Right lobe of liver (tissue), 6 donors: ENCODE data around the gene CRB1. TPM values are rescaled to one million over a fixed set of nuclear protein-coding genes. Genes with fewer than 3 reads are reported as not detected.

Experiments used
- ATAC-seq, 4 donors: fragments of 200-7000 bp; cut with Tn5 transposase; one replicate each; pipeline ENCODE4 v1.9.1; 2020; ENCODE audit warnings: mild to moderate bottlenecking in 4 of 4, moderate library complexity in 4 of 4
- DNase-seq, 3 donors: peaks; one replicate each; pipeline ENCODE4 v3.0.0-alpha.2; 2020
- H3K27ac ChIP-seq, 3 donors: fragments of 200-600 bp; one replicate each; pipeline ENCODE4 v1.8.0; 2022
- H3K27me3 ChIP-seq, 2 donors: fragments of 200-600 bp; one replicate each; pipeline ENCODE4 v1.8.0; 2022
- H3K36me3 ChIP-seq, 4 donors: fragments of 200-600 bp; sonication (generic) in 1 of 4; one replicate each; pipeline versions ENCODE4 v1.5.1 to v1.8.0; 2017 to 2022; ENCODE audit warnings: control low read depth in 1 of 4
- H3K4me1 ChIP-seq, 4 donors: fragments of 200-600 bp; sonication (generic) in 1 of 4; one replicate each; pipeline versions ENCODE4 v1.5.1 to v1.8.0; 2017 to 2022; ENCODE audit warnings: control low read depth in 1 of 4
- H3K4me3 ChIP-seq, 3 donors: fragments of 200-600 bp; one replicate each; pipeline ENCODE4 v1.8.0; 2022
- H3K9me3 ChIP-seq, 4 donors: fragments of 200-600 bp; sonication (generic) in 1 of 4; one replicate each; pipeline versions ENCODE4 v1.5.1 to v1.8.0; 2017 to 2022; ENCODE audit warnings: control low read depth in 1 of 4
- POLR2A ChIP-seq: fragments of 450-650 bp; IDR thresholded peaks from one replicate; pipeline ENCODE4 v1.6.1; 2017; ENCODE audit warnings: antibody characterized with exemption, mild to moderate bottlenecking
- WGBS: methylation state at CpG from one replicate; pipeline ENCODE4 v1.1.6; 2018; ENCODE audit warnings: low coverage, low lambda C conversion rate; ENCODE audit not compliant: insufficient coverage; ENCODE audit errors: missing lambda C conversion rate; 5-methylcytosine and 5-hydroxymethylcytosine counted together
- intact Hi-C, 2 donors: fragments of 100-400 bp; cut with DNase I; formaldehyde crosslinking; loops; one replicate each; pipeline versions ENCODE4 v1.11.2 to v1.14.1; 2022
- total RNA-seq, 6 experiments: library from RNA; depleted of rRNA in 2 of 6; stranded (reverse); fragments of >200 nt in 2 of 6; fragmentation: NEBNext Ultra II Directional in 3 of 6; extraction: Animal tissue kit (Norgen Biotek cat#: 25700) in 3 of 6; gene quantifications; one replicate each; pipeline versions ENCODE4 v1.1.0 to v1.2.4, GENCODE V29; 2016 to 2023
- TF ChIP-seq, protein P1 (sequence below), 4 donors: fragments of 200-600 bp in 3 of 4; fragments of 450-650 bp in 1 of 4; IDR thresholded peaks; one replicate each; pipeline versions ENCODE4 v1.5.1 to v1.8.0; 2016 to 2022; ENCODE audit warnings: antibody characterized with exemption in 4 of 4, mild to moderate bottlenecking in 2 of 4
- donor health status: DM: no; HTN: yes; CAD: no.
- donor health status: DM: no; HTN: no; CAD: no.
- donor health status: DM: no; HTN: no; CAD: no.
- donor health status: DM: no; HTN: yes; CAD: no.
- donor health status: DM: no; HTN: yes; CAD: no.

Gene CRB1
- total RNA-seq, 6 experiments from 2014 or later = 0.29 TPM; not detected in 5

DNA sequence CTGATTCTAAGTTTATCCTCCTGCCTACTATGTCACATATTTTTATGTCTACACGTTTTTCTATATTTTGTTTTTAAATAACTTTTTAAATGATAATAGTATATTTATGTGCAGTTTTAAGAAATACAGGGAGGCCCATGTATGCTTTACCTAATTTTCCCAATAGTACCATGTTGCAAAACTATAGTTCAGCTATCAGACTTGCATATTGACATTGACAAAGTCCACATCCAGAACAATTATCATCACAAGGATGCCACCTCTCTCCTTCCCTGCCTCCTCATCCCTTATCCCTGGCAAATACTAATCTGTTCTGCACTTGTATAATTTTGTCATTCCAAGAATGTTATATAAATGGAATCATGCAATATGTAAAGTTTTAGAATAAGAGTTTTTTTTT is 90.9 kb downstream of the CRB1 start:
- intact Hi-C loops = no loop called here
- 27% methylated on average over 1 of the region's 1 CpG for WGBS
- Histone ChIP-seq H3K4me1 (peaks cover 0 to 3% (median 0%) of the 10 kb centered on the region in 4 donors), H3K36me3 (no peaks in the 10 kb centered on the region), H3K27ac (no peak overlapping the region), H3K27me3 (no peaks in the 10 kb centered on the region), H3K9me3 (no peaks in the 10 kb centered on the region), H3K4me3 (no peak overlapping the region)
- no peak for DNase-seq
- ATAC-seq = peak in 2 of 4 donors; percentile 40 to 55
- TF ChIP-seq, protein P1, sequence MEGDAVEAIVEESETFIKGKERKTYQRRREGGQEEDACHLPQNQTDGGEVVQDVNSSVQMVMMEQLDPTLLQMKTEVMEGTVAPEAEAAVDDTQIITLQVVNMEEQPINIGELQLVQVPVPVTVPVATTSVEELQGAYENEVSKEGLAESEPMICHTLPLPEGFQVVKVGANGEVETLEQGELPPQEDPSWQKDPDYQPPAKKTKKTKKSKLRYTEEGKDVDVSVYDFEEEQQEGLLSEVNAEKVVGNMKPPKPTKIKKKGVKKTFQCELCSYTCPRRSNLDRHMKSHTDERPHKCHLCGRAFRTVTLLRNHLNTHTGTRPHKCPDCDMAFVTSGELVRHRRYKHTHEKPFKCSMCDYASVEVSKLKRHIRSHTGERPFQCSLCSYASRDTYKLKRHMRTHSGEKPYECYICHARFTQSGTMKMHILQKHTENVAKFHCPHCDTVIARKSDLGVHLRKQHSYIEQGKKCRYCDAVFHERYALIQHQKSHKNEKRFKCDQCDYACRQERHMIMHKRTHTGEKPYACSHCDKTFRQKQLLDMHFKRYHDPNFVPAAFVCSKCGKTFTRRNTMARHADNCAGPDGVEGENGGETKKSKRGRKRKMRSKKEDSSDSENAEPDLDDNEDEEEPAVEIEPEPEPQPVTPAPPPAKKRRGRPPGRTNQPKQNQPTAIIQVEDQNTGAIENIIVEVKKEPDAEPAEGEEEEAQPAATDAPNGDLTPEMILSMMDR (IDR thresholded peaks at IDR 0.05) = no peak
- no peak for TF ChIP-seq POLR2A

DNA sequence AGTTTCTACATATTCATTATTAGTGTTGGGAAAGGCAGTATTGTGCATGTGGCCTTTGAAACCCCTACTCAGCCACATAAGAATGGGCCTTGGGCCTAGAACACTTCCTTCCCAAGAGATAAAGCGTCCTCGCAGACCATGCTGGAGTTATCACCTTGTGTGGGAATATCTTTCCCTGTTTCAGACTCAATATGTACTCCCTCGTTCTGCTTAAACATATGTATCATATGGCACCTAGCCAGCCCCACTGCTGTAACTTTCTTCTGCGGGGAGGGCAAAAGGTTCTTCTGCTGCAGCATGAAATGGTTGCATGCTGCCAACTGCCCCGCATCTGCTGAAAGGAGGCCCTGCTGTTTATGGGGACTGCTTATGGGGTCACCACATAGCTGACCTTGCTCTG is 92.0 kb downstream of the CRB1 start:
- DNase-seq (no peak), ATAC-seq (peak in 2 of 4 donors; percentile 49 to 62)
- Histone ChIP-seq H3K9me3 (no peaks in the 10 kb centered on the region), H3K4me1 (peaks cover 0 to 3% (median 0%) of the 10 kb centered on the region in 4 donors), H3K4me3 (no peak overlapping the region), H3K36me3 (no peaks in the 10 kb centered on the region), H3K27ac (no peak overlapping the region), H3K27me3 (no peaks in the 10 kb centered on the region)
- WGBS = 48% methylated on average over 5 of the region's 5 CpGs
- TF ChIP-seq POLR2A = no peak
- intact Hi-C loops = no loop called here

DNA sequence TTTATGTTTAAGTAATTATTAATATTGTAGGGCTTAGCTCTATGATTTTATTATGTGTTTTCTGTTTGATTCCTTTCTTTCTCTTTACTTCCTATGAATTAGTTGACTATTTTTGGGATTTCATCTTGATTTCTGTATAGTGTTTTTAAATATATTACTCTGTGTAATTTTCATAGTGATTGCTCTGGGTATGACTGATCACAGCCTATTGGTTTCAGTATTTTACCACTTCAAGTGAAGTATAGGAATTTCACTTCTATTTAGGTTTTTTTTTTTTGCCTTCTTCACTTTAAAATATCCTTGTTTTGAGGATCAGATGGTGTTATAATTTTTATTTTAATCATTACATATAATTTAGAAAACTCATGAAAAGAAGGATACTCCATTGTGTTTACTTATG is 94.8 kb downstream of the CRB1 start:
- Histone ChIP-seq H3K9me3 (no peaks in the 10 kb centered on the region), H3K27ac (no peak overlapping the region), H3K4me1 (no peaks in the 10 kb centered on the region), H3K4me3 (no peak overlapping the region), H3K36me3 (no peaks in the 10 kb centered on the region), H3K27me3 (no peaks in the 10 kb centered on the region)
- TF ChIP-seq, protein P1 (IDR thresholded peaks at IDR 0.05) = no peak
- TF ChIP-seq POLR2A = no peak
- ATAC-seq (no peak), DNase-seq (no peak)
- intact Hi-C loops = no loop called here

DNA sequence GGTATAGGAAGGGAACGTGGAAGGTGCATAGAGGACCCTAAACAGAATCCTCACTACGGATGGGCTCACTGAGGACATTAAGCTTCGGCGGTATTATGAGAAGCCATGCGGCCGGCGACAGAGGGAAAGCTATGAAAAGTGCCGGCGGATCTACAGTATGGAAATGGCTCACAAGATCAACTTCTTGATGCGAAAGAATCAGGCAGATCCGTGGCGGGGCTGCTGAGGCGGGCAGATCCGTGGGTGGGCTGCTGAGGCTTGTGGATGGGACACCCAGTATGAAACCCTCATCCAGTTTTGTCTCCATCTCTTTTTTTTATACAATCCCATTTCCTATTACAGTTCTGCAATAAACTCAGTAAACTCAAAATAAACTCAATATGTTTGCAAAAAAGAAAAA is 95.8 kb downstream of the CRB1 start:
- TF ChIP-seq POLR2A = no peak
- TF ChIP-seq, protein P1 (IDR thresholded peaks at IDR 0.05) = no peak
- no peaks in the 10 kb centered on the region for H3K4me1 ChIP-seq
- 87% methylated on average over 9 of the region's 14 CpGs for WGBS

DNA sequence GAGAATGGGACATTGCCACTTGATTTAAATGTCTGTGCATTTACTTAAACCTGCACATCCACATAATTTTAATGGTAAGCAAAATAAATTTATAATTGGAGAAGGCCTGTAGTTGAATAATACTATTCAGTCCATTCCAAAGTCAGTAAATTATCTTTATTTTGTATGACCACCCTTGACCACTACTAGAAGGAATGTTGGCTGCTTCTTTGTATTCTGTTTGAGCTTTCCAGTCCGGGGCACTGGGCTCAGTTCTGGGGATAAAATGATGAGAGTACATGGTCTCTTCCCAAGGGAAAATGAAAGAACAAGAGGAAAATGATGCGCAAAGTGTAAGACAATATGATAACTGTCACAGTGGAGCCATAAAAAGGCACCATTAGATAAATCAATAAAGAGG is 98.9 kb downstream of the CRB1 start:
- Histone ChIP-seq H3K4me3 (no peak overlapping the region), H3K27ac (no peak overlapping the region), H3K27me3 (no peaks in the 10 kb centered on the region), H3K4me1 (no peaks in the 10 kb centered on the region), H3K9me3 (no peaks in the 10 kb centered on the region), H3K36me3 (no peaks in the 10 kb centered on the region)
- WGBS = 95% methylated on average over 2 of the region's 2 CpGs
- DNase-seq (no peak), ATAC-seq (no peak)
- TF ChIP-seq, protein P1 (IDR thresholded peaks at IDR 0.05) = no peak
- TF ChIP-seq POLR2A = no peak
- intact Hi-C loops = no loop called here

More for the DNA sequence above, 95.8 kb downstream of the CRB1 start:
- ATAC-seq (no peak), DNase-seq (no peak)
- Histone ChIP-seq H3K4me3 (no peak overlapping the region), H3K27ac (no peak overlapping the region), H3K27me3 (no peaks in the 10 kb centered on the region), H3K36me3 (no peaks in the 10 kb centered on the region), H3K9me3 (no peaks in the 10 kb centered on the region)
- intact Hi-C loops = no loop called here
